Subcutaneous abdominal adipose tissue (tissue), 5 donors: ENCODE measurements around the gene IAH1.

Source experiments
- H3K27ac ChIP-seq: one replicate; pipeline ENCODE4 v1.7.0; 2013; ENCODE audit warnings: low read depth, mild to moderate bottlenecking, inconsistent platforms, low read length, moderate library complexity
- H3K27me3 ChIP-seq, 5 donors: one replicate each; pipeline ENCODE4 v1.7.0; 2013; ENCODE audit warnings: low read length in 5 of 5, inconsistent platforms in 1 of 5; ENCODE audit not compliant: control insufficient read depth in 5 of 5, insufficient read depth in 4 of 5
- H3K36me3 ChIP-seq, 5 donors: one replicate each; pipeline ENCODE4 v1.7.0; 2013; ENCODE audit warnings: low read length in 5 of 5; ENCODE audit not compliant: control insufficient read depth in 5 of 5, insufficient read depth in 5 of 5
- H3K4me1 ChIP-seq, 5 donors: one replicate each; pipeline ENCODE4 v1.7.0; 2013; ENCODE audit warnings: low read length in 5 of 5, mild to moderate bottlenecking in 3 of 5, moderate library complexity in 1 of 5; ENCODE audit not compliant: control insufficient read depth in 5 of 5, insufficient read depth in 5 of 5
- H3K4me3 ChIP-seq, 5 donors: one replicate each; pipeline ENCODE4 v1.7.0; 2013; ENCODE audit warnings: low read length in 5 of 5, low read depth in 1 of 5
- H3K9ac ChIP-seq, 5 donors: one replicate each; pipeline ENCODE4 v1.7.0; 2013; ENCODE audit warnings: low read length in 5 of 5, mild to moderate bottlenecking in 4 of 5, moderate library complexity in 3 of 5
- H3K9me3 ChIP-seq, 5 donors: one replicate each; pipeline ENCODE4 v1.7.0; 2013; ENCODE audit warnings: low read length in 5 of 5; ENCODE audit not compliant: control insufficient read depth in 5 of 5
- donor health status: healthy.
- donor health status: healthy.
- donor health status: healthy.
- donor health status: healthy.
- donor health status: healthy.

IAH1 gene, protein sequence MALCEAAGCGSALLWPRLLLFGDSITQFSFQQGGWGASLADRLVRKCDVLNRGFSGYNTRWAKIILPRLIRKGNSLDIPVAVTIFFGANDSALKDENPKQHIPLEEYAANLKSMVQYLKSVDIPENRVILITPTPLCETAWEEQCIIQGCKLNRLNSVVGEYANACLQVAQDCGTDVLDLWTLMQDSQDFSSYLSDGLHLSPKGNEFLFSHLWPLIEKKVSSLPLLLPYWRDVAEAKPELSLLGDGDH

DNA sequence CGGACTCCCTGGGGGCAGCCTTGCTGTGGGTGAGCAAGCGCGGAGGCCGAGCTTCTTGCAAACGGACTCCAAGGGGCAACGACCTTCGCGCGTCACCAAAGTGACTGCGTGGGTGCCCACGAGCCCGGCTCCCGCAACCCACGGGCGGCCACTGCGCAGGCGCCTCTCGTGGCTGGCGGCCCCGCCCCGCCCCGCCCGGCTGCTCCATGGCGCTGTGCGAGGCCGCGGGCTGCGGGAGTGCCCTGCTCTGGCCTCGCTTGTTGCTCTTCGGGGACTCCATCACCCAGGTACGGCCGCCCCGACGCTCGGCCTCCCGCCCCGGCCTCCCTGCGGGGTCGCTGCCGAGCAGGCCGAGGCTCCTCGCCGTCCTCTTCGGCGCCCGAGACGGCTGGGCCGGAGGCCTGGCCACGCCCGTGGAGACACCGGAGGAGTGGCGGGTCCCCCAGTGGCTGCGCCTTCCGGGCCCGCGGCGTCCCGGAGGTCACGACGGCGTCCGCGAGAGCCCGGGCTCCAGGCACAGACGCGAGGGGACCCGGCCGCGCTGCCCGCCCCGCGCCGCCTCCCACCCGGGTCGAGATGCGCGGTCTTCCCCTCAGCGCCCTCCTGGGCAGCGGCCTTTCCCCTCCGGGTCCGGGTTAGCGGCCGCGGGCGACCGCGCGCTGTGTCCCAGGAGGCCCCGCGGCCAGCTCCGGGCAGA lies at the start of gene IAH1:
Gene IAH1 (plus strand): TSS at position 191 of the 697 bp plus-strand sequence. CDS start 16 bp downstream, at position 207.
- Histone ChIP-seq H3K36me3 (peaks cover 6 to 25% (median 15%) of the 10 kb centered on the region in 5 donors), H3K27me3 (no peaks in the 10 kb centered on the region), H3K9me3 (no peaks in the 10 kb centered on the region), H3K4me1 (peaks cover 2 to 31% (median 26%) of the 10 kb centered on the region in 5 donors), H3K9ac (peak within 1 kb of the TSS; percentile 71 to 88 (median 83)), H3K4me3 (peak within 1 kb of the TSS; percentile 81 to 96 (median 82)), H3K27ac (peak within 1 kb of the TSS; percentile 94)

DNA sequence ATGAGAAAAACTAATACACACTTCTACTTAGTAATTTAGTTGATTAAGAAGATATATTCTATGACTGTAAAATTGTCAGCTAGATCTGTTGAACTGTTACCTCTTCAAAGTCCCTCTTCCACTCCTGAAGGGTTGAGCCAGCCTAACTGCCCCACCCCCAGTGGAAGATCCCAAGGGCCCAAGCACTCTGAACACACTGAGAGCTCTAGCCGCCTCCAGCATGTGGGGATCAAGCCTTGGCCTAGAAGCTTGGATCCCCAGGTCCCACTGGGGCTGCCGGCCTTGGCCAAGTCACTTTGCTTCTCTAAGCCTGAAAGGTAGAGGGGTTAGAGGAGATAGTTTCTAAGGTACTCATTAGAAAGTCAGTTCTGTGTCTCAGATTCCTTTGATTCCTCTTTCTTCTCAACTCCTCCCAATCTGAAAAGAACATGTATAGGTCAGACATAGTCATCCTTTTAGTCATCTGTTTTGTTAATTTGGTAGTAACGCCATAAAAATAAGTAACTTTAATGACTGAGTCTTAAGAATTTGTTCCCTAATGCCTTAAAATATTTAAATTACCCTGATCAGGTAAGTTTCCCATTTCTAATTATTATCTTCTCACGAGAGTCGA lies 45.3 kb upstream of the IAH1 start:
- no peak overlapping the region for H3K4me3 ChIP-seq
- peaks cover 25 to 40% (median 31%) of the 10 kb centered on the region in 5 donors for H3K36me3 ChIP-seq
- H3K9ac ChIP-seq = peak overlapping the region in 1 of 5 donors; percentile 41
- no peaks in the 10 kb centered on the region for H3K9me3 ChIP-seq
- H3K27ac ChIP-seq = peak overlapping the region; percentile 3
- peaks cover 4 to 17% (median 10%) of the 10 kb centered on the region in 5 donors for H3K4me1 ChIP-seq
- no peaks in the 10 kb centered on the region for H3K27me3 ChIP-seq

DNA sequence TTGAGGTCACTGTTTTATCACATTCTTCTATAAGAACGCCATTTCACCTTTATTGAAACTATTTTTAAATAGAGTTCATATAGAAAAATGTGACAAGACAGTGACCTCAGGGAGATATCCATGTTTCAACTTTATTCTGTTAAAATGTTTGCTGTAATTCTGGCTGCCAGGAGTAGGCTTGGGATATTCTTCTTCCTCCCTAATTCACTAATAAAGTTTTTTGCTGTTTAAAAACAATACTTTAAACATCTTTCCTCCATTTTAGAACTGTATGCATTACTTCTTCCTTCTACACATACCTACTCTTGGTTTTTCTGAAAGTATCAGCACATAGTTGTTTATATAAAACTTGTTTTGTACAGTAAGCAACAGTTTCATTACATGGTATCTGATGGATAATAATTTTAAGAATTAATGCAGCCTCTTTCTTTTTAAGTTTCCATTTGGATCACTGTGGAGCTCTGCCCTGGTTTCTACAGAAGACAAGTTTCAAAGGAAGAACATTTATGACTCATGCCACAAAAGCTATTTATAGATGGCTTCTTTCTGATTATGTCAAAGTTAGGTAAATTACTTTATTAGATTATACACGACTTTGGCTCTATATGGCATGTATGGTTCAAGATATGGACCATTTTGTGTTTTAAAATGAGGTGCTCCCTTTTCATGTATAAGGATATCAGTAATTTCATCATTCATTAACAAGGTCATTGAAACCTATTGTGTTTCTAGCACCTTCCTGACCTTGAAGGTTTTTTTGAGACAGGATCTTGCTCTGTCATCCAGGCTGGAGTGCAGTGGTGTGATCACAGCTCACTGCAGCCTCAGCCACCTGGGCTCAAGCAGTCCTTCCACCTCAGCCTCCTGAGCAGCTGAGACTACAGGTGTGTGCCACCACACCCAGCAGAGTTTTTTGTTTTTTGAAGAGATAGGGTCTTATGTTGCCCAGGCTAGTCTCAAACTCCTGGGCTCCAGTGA lies 43.7 kb upstream of the IAH1 start:
- peaks cover 0 to 5% (median 0%) of the 10 kb centered on the region in 5 donors for H3K4me1 ChIP-seq
- no peak overlapping the region for H3K4me3 ChIP-seq
- no peak overlapping the region for H3K9ac ChIP-seq
- no peaks in the 10 kb centered on the region for H3K9me3 ChIP-seq
- H3K36me3 ChIP-seq = peaks cover 25 to 51% (median 40%) of the 10 kb centered on the region in 5 donors
- no peak overlapping the region for H3K27ac ChIP-seq
- no peaks in the 10 kb centered on the region for H3K27me3 ChIP-seq

DNA sequence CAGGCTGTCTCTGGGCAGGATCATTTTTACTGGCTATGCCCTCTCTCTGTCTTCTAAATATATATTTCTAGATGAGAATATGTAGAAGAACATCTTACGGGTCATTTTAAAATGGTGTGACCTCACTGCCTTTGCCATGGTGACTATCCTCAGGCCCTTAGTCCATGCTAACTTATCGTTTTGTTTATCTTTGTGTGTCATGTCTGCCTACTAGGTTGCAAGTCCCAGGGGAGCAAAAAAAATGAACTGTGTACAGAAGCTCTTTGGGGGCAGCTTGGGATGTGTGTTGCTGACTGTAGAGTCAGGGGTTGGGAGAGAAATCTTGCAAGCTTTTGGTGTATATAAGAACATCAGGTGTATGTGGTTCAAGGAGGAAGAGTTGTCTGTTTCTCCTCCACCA lies 39.9 kb upstream of the IAH1 start:
- peaks cover 36 to 76% (median 60%) of the 10 kb centered on the region in 5 donors for H3K36me3 ChIP-seq
- no peak overlapping the region for H3K4me3 ChIP-seq
- no peaks in the 10 kb centered on the region for H3K9me3 ChIP-seq
- H3K9ac ChIP-seq = no peak overlapping the region
- no peaks in the 10 kb centered on the region for H3K27me3 ChIP-seq
- H3K27ac ChIP-seq = no peak overlapping the region
- H3K4me1 ChIP-seq = no peaks in the 10 kb centered on the region

DNA sequence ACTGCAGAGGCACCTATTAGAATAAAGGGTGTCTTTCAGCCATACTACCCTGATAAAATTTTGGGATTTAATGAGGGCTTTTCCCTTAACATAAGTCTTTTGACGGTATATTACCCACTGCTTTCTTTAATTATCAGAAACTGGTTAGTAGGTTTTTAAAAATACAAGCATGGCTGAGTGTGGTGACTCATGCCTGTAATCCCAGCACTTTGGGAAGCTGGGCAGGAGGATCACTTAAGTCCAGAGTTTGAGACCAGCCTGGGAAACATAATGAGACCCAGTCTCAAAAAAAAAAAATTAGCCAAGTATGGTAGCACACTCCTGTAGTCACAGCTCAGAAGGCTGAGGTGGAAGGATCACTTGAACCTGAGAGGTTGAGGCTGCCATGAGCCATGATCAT lies 34.8 kb upstream of the IAH1 start:
- H3K27ac ChIP-seq = no peak overlapping the region
- peaks cover 37 to 74% (median 48%) of the 10 kb centered on the region in 5 donors for H3K36me3 ChIP-seq
- H3K9ac ChIP-seq = no peak overlapping the region
- H3K4me3 ChIP-seq = no peak overlapping the region
- no peaks in the 10 kb centered on the region for H3K4me1 ChIP-seq
- no peaks in the 10 kb centered on the region for H3K27me3 ChIP-seq
- no peaks in the 10 kb centered on the region for H3K9me3 ChIP-seq

DNA sequence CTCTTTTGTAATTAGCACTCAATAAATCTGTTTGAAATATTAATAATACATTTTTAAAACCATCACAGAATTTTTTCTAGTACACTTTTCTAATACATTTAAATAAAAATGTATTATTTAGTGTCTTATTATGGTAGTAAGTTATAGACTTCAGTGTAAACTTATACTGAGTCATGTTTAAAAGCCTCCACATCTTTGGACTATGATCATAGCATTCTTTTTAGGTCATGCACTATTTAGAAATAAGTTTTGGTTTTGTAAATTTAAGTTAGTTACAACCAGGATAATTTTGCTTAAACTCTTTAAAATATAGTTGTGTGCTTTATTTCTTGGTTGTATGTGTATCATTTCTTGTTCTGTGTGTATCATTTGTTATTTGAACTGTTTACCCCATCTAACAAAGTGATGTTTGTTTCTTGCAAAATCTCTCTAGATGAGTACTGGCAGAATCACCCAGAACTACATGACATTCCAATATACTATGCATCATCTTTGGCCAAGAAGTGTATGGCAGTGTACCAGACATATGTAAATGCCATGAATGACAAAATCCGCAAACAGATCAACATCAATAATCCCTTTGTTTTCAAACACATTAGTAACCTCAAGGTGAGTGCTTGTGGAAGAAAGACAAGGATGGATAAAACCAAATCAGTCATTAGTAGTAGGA lies 34.2 kb upstream of the IAH1 start:
- Histone ChIP-seq H3K36me3 (peaks cover 37 to 74% (median 49%) of the 10 kb centered on the region in 5 donors), H3K27me3 (no peaks in the 10 kb centered on the region), H3K9me3 (no peaks in the 10 kb centered on the region), H3K4me3 (no peak overlapping the region), H3K4me1 (no peaks in the 10 kb centered on the region), H3K9ac (no peak overlapping the region), H3K27ac (no peak overlapping the region)

DNA sequence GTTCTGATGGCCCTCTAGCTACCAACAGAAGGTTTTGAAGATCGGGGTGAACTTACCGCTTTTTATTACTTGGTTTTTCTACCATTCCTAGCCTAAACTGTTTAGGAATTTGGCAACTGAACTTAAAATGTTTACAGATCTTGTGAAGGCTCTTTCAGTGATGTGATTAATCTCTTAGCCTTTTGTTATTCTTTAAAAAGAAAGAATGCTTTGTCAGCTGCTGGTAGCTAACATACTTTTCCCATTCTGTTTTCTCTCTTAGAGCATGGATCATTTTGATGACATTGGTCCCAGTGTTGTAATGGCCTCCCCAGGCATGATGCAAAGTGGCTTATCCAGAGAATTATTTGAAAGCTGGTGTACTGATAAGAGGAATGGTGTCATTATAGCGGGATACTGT lies 32.8 kb upstream of the IAH1 start:
- Histone ChIP-seq H3K4me1 (no peaks in the 10 kb centered on the region), H3K27me3 (no peaks in the 10 kb centered on the region), H3K4me3 (no peak overlapping the region), H3K27ac (no peak overlapping the region), H3K36me3 (peaks cover 42 to 76% (median 53%) of the 10 kb centered on the region in 5 donors), H3K9ac (no peak overlapping the region), H3K9me3 (no peaks in the 10 kb centered on the region)

DNA sequence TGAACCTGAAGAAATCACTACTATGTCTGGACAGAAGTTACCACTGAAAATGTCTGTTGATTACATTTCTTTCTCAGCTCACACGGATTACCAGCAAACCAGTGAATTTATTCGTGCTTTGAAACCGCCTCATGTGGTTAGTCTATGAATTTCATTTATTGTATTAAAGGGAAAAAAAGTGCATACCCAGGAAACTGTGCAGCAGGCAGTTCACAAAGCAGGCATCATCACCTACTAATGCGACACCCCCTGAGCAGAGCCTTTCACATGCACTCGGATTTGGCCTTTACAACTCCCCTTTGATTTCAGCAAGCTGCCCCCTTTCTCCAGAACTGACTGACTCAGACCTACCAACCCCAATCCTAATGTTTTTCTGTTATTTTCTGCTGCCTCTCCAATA lies 30.8 kb upstream of the IAH1 start:
- H3K9ac ChIP-seq = no peak overlapping the region
- H3K36me3 ChIP-seq = peaks cover 40 to 67% (median 45%) of the 10 kb centered on the region in 5 donors
- H3K9me3 ChIP-seq = no peaks in the 10 kb centered on the region
- no peak overlapping the region for H3K27ac ChIP-seq
- no peaks in the 10 kb centered on the region for H3K27me3 ChIP-seq
- H3K4me3 ChIP-seq = no peak overlapping the region
- H3K4me1 ChIP-seq = no peaks in the 10 kb centered on the region

DNA sequence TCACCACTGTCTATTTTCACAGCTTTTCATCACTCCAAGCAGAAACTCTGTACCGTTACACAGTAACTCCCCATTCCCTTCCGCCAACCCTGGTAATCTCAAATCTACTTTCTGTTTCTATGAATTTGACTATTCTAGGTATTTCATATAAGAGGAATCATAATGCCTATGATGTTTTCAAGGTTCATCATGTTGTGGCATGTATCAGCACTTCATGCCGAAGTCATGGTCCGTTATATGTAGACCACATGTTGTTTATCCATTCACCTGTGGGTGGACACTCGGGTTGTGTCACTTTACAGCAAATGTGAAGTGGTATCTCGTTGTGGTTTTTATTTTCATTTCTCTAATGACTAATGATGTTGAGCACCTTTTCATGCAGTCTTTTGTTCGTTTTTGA lies 29.3 kb upstream of the IAH1 start:
- Histone ChIP-seq H3K9ac (no peak overlapping the region), H3K9me3 (no peaks in the 10 kb centered on the region), H3K27me3 (no peaks in the 10 kb centered on the region), H3K27ac (no peak overlapping the region), H3K4me3 (no peak overlapping the region), H3K4me1 (no peaks in the 10 kb centered on the region), H3K36me3 (peaks cover 41 to 67% (median 44%) of the 10 kb centered on the region in 5 donors)
